B cell (primary cell): ENCODE data around the gene RAD54L2. TPM values are rescaled to one million over a fixed set of nuclear protein-coding genes. Genes with fewer than 3 reads are reported as not detected.
A peak's percentile ranks its signal among the peaks of the same experiment; 100 is the strongest.

Experiments used
- ATAC-seq: fragments of 200-7000 bp; cut with Tn5 transposase; one replicate; pipeline ENCODE4 v1.10.0; 2021; ENCODE audit warnings: low read depth, mild to moderate bottlenecking, moderate number of reproducible peaks, moderate library complexity
- CTCF ChIA-PET: fragments of 350-600 bp; sonication (Branson Sonifier 250); formaldehyde crosslinking; loops from one replicate; lab custom pipeline; 2021; ENCODE audit warnings: antibody characterized with exemption, inconsistent platforms; lab: Charles Lee
- POLR2A ChIA-PET: fragments of 350-600 bp; sonication (Branson Sonifier 250); formaldehyde crosslinking; loops from one replicate; lab custom pipeline; 2021; ENCODE audit warnings: antibody characterized with exemption; lab: Charles Lee
- DNase-seq: peaks from one replicate; pipeline ENCODE4 v3.0.0; 2013
- H2AFZ ChIP-seq: 2 replicates; pipeline ENCODE4 v1.6.1; 2012; ENCODE audit warnings: mild to moderate bottlenecking, low read depth, low read length; ENCODE audit not compliant: insufficient read depth, poor library complexity, severe bottlenecking
- H3K27ac ChIP-seq, 2 donors: 1 replicate in 1 of 2; 2 replicates in 1 of 2; pipeline ENCODE4 v1.5.1; 2012 to 2013; ENCODE audit warnings: low read length in 2 of 2, mild to moderate bottlenecking in 2 of 2, moderate library complexity in 1 of 2
- H3K27me3 ChIP-seq, 4 experiments: fragments of 200-600 bp in 1 of 4; sonication (generic) in 1 of 4; replicated peaks in 1 of 4; 1 replicate in 2 of 4; 2 replicates in 2 of 4; pipeline versions ENCODE4 v1.6.1 to v1.7.0; 2013 to 2016; ENCODE audit warnings: low read length in 3 of 4, mild to moderate bottlenecking in 2 of 4, mixed read lengths in 1 of 4, moderate library complexity in 1 of 4; ENCODE audit not compliant: insufficient read depth in 4 of 4, control insufficient read depth in 3 of 4; ENCODE audit errors: control extremely low read depth in 1 of 4
- H3K36me3 ChIP-seq, 2 experiments: replicated peaks in 1 of 2; 1 replicate in 1 of 2; 2 replicates in 1 of 2; pipeline versions ENCODE4 v1.6.1 to v1.7.1; 2013; ENCODE audit warnings: low read length in 1 of 2; ENCODE audit not compliant: insufficient read depth in 2 of 2, control insufficient read depth in 1 of 2; ENCODE audit errors: control extremely low read depth in 1 of 2, extremely low read depth in 1 of 2
- H3K4me1 ChIP-seq, 2 donors: fragments of 200-600 bp in 1 of 2; sonication (generic) in 1 of 2; 1 replicate in 1 of 2; 2 replicates in 1 of 2; pipeline versions ENCODE4 v1.5.1 to v1.6.1; 2013 to 2017; ENCODE audit warnings: low read length in 2 of 2; ENCODE audit not compliant: control insufficient read depth in 2 of 2, insufficient read depth in 2 of 2
- H3K4me2 ChIP-seq: replicated peaks from 2 replicates; pipeline ENCODE3; 2012; ENCODE audit warnings: mild to moderate bottlenecking, low read depth, low read length; ENCODE audit not compliant: poor library complexity, severe bottlenecking
- H3K4me3 ChIP-seq, 5 experiments: fragments of 200-600 bp in 1 of 5; sonication (generic) in 1 of 5; 1 replicate in 3 of 5; 2 replicates in 2 of 5; pipeline versions ENCODE4 v1.5.1 to v1.7.0; 2011 to 2016; ENCODE audit warnings: low read length in 4 of 5, mild to moderate bottlenecking in 4 of 5, low read depth in 2 of 5, control low read depth in 1 of 5, moderate library complexity in 1 of 5; ENCODE audit not compliant: insufficient read depth in 1 of 5; ENCODE audit errors: control extremely low read depth in 1 of 5, extremely low read depth in 1 of 5
- H3K79me2 ChIP-seq: fragments of 200-600 bp; sonication (generic); one replicate; pipeline ENCODE4 v1.6.0; 2016; ENCODE audit warnings: low read length; ENCODE audit not compliant: control insufficient read depth, insufficient read depth
- H3K9ac ChIP-seq: fragments of 200-600 bp; sonication (generic); 2 replicates; pipeline ENCODE4 v1.6.1; 2017; ENCODE audit warnings: mild to moderate bottlenecking, low read length, moderate library complexity
- H3K9me3 ChIP-seq, 3 donors: one replicate each; pipeline versions ENCODE4 v1.6.1 to v1.7.1; 2013; ENCODE audit warnings: low read length in 2 of 3; ENCODE audit not compliant: control insufficient read depth in 2 of 3, insufficient read depth in 1 of 3; ENCODE audit errors: control extremely low read depth in 1 of 3
- H4K20me1 ChIP-seq: 2 replicates; pipeline ENCODE4 v1.6.0; 2012; ENCODE audit warnings: mild to moderate bottlenecking, low read length; ENCODE audit not compliant: insufficient read depth, control insufficient read depth, poor library complexity, severe bottlenecking
- H3K27ac Mint-ChIP-seq: one replicate; pipeline ENCODE4 v1.8.0; 2021; ENCODE audit warnings: mixed read lengths
- H3K27me3 Mint-ChIP-seq: one replicate; pipeline ENCODE4 v1.8.0; 2021; ENCODE audit warnings: mixed read lengths
- H3K4me1 Mint-ChIP-seq: one replicate; pipeline ENCODE4 v1.8.0; 2021; ENCODE audit warnings: mixed read lengths
- H3K4me3 Mint-ChIP-seq: one replicate; pipeline ENCODE4 v1.8.0; 2021; ENCODE audit warnings: mixed read lengths
- H3K9me3 Mint-ChIP-seq: one replicate; pipeline ENCODE4 v1.8.0; 2022; ENCODE audit warnings: mixed read lengths; ENCODE audit not compliant: insufficient read depth
- EZH2 ChIP-seq: IDR thresholded peaks from 2 replicates; pipeline ENCODE4 v1.6.1; 2012; ENCODE audit warnings: borderline replicate concordance, low read depth, mild to moderate bottlenecking, moderate library complexity, low read length; ENCODE audit not compliant: insufficient read depth, poor library complexity, severe bottlenecking
- WGBS: methylation state at CpG from one replicate; pipeline ENCODE4 v1.1.5; 2013; ENCODE audit warnings: missing lambda C conversion rate; ENCODE audit not compliant: insufficient coverage; 5-methylcytosine and 5-hydroxymethylcytosine counted together
- intact Hi-C: fragments of 100-400 bp; cut with micrococcal nuclease; formaldehyde crosslinking; loops from one replicate; pipeline ENCODE4 v1.10.0; 2022
- polyA plus RNA-seq: library from polyadenylated mRNA; depleted of rRNA; stranded (reverse); fragments of >200 nt; gene quantifications from 2 replicates; pipeline ENCODE4 v1.2.3, GENCODE V29; 2012
- total RNA-seq, 2 donors: library from RNA; stranded (reverse); fragments of 120-200 nt in 1 of 2; gene quantifications; 1 replicate in 1 of 2; 2 replicates in 1 of 2; pipeline versions ENCODE4 v1.2.3 to v1.2.4, GENCODE V29; 2013 to 2022
- TF ChIP-seq, protein P1 (sequence below): fragments of 200-600 bp; IDR thresholded peaks from one replicate; pipeline ENCODE4 v1.8.0; 2022; ENCODE audit warnings: antibody characterized with exemption, mild to moderate bottlenecking

Gene RAD54L2
- total and polyA plus RNA-seq, 2 donors (not counting 1 experiment from before 2014, with no cell fraction given): 6.3 to 43.0 TPM

GRCh38 chr3:51568036-51568435 lies 29.5 kb downstream of the RAD54L2 start:
- TF ChIP-seq, protein P1, sequence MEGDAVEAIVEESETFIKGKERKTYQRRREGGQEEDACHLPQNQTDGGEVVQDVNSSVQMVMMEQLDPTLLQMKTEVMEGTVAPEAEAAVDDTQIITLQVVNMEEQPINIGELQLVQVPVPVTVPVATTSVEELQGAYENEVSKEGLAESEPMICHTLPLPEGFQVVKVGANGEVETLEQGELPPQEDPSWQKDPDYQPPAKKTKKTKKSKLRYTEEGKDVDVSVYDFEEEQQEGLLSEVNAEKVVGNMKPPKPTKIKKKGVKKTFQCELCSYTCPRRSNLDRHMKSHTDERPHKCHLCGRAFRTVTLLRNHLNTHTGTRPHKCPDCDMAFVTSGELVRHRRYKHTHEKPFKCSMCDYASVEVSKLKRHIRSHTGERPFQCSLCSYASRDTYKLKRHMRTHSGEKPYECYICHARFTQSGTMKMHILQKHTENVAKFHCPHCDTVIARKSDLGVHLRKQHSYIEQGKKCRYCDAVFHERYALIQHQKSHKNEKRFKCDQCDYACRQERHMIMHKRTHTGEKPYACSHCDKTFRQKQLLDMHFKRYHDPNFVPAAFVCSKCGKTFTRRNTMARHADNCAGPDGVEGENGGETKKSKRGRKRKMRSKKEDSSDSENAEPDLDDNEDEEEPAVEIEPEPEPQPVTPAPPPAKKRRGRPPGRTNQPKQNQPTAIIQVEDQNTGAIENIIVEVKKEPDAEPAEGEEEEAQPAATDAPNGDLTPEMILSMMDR: no peak
- no peak for TF ChIP-seq EZH2
- no peaks in the 10 kb centered on the region for H3K27me3 ChIP-seq
- DNase-seq (no peak), ATAC-seq (no peak)
- H3K9ac ChIP-seq: no peak overlapping the region
- peaks cover 10% of the 10 kb centered on the region for H4K20me1 ChIP-seq
- peak overlapping the region in 1 of 2 donors; percentile 9 for H3K27ac ChIP-seq
- no peak overlapping the region for H3K4me3 ChIP-seq
- intact Hi-C loops: no loop called here
- no peak overlapping the region for H3K4me2 ChIP-seq
- H2AFZ ChIP-seq: no peak overlapping the region
- no peaks in the 10 kb centered on the region for H3K4me1 ChIP-seq
- H3K4me1 Mint-ChIP-seq: peaks cover 20% of the 10 kb centered on the region
- CTCF ChIA-PET: interaction anchor here (0.7 to 1.8 kb wide), 3 partner anchors 12 to 114 kb away, joined by 4 to 7 read pairs (median 5); no protein-coding TSS in a partner anchor
- H3K9me3 Mint-ChIP-seq: no peaks in the 10 kb centered on the region
- H3K9me3 ChIP-seq: no peaks in the 10 kb centered on the region
- no peaks in the 10 kb centered on the region for H3K27me3 Mint-ChIP-seq
- POLR2A ChIA-PET: no interaction called here
- peaks cover 3 to 9% of the 10 kb centered on the region in 2 experiments for H3K36me3 ChIP-seq
- no peak overlapping the region for H3K4me3 Mint-ChIP-seq
- peaks cover 25% of the 10 kb centered on the region for H3K79me2 ChIP-seq
- no peak overlapping the region for H3K27ac Mint-ChIP-seq
- 34% methylated on average over 2 of the region's 2 CpGs for WGBS

DNA sequence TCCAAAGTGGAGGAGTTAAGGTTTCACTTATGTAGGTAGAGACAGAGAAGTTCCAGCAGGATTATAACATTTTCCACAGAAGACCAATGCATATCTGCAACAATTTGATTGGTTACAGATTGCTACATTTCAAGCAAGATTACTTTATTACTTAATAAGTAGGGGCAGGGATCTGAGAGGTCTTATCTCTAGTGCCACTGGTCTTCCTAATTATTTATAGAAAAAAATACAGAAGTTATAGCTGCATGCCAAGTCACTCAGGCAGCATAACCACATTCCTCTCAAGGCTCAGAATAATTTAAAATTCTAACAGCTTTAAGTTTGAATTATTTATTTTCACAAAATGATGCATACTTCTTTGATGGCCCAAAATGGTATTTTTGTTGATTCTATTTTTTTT lies 30.5 kb downstream of the RAD54L2 start:
- H3K27ac ChIP-seq: no peak overlapping the region
- ATAC-seq: no peak
- Mint-ChIP-seq H3K27ac (no peak overlapping the region), H3K9me3 (no peaks in the 10 kb centered on the region), H3K27me3 (no peaks in the 10 kb centered on the region), H3K4me3 (no peak overlapping the region), H3K4me1 (peaks cover 19% of the 10 kb centered on the region)
- H2AFZ ChIP-seq: no peak overlapping the region
- TF ChIP-seq, protein P1: no peak
- TF ChIP-seq EZH2: no peak
- no peak for DNase-seq
- no peaks in the 10 kb centered on the region for H3K27me3 ChIP-seq
- H3K9ac ChIP-seq: no peak overlapping the region
- no peak overlapping the region for H3K4me2 ChIP-seq
- no peaks in the 10 kb centered on the region for H3K9me3 ChIP-seq
- intact Hi-C loops: no loop called here
- no peaks in the 10 kb centered on the region for H3K4me1 ChIP-seq
- POLR2A ChIA-PET: no interaction called here
- peaks cover 4 to 10% of the 10 kb centered on the region in 2 experiments for H3K36me3 ChIP-seq
- peaks cover 10% of the 10 kb centered on the region for H4K20me1 ChIP-seq
- H3K79me2 ChIP-seq: peaks cover 30% of the 10 kb centered on the region
- CTCF ChIA-PET: no interaction called here
- H3K4me3 ChIP-seq: no peak overlapping the region
